Measurements from ENCODE around the gene QRFPR.

DNA sequence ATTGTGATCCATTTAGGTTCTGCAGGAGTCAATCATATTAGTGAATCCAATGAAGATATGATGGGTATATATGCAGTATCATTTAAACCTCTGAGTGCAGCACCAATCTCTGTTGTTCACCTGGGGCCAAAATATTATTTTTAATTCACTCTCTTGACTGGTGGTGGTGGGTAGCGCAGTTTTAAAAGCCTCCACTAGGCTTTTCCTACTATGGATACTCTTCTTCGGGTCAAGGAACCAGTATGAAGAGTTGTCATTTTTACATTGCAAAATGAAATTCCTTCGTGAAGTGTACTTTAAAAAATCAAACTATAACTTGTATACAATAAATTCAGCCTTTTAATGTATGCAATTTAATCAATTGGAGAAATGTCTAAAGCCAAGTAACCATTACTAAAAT lies 56.5 kb downstream of the QRFPR start:
- no peak for TF ChIP-seq POLR2A (IDR thresholded peaks at IDR 0.05)
- TF ChIP-seq, protein P1, sequence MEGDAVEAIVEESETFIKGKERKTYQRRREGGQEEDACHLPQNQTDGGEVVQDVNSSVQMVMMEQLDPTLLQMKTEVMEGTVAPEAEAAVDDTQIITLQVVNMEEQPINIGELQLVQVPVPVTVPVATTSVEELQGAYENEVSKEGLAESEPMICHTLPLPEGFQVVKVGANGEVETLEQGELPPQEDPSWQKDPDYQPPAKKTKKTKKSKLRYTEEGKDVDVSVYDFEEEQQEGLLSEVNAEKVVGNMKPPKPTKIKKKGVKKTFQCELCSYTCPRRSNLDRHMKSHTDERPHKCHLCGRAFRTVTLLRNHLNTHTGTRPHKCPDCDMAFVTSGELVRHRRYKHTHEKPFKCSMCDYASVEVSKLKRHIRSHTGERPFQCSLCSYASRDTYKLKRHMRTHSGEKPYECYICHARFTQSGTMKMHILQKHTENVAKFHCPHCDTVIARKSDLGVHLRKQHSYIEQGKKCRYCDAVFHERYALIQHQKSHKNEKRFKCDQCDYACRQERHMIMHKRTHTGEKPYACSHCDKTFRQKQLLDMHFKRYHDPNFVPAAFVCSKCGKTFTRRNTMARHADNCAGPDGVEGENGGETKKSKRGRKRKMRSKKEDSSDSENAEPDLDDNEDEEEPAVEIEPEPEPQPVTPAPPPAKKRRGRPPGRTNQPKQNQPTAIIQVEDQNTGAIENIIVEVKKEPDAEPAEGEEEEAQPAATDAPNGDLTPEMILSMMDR (IDR thresholded peaks at IDR 0.05): no peak
- TF ChIP-seq POLR2AphosphoS5 (IDR thresholded peaks at IDR 0.05; ENCODE audit: insufficient read depth in 1 of 2, low read depth in 1 of 2): no peak

Measured in vagina (tissue), 2 donors.